ENCODE data around the gene CSH2.

Gene CSH2

DNA sequence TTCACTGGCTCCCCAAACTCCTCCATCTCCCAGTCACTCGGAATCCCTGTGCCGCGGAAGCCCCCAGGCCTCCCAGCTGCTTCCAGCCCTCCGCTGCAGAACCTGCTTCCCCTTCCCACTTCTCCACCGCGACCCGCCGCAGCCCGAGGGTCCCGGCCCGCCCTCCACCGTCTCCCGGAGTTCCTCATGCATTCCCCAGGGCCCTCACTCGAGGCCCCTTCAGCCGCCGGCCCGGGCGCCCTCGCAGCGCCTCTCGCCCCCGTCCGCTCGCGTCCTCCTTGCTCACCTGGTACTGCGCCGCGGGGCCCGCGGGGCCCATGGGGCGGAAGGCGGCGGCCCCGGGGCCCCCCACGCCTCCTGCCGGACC, 31.3 kb downstream of the CSH2 start:
- no peak for DNase-seq (ENCODE audit: low spot score)
- in situ Hi-C loops (cut with MboI; ENCODE audit: low pct_unique_long_range_greater_than_20kb, low sequenced_read_pairs, unreplicated experiment), result loop anchor here (25.0 kb wide), 1 partner anchor 405 kb away; the partner anchor contains the start of gene CYB561
- TF ChIP-seq, protein P1, sequence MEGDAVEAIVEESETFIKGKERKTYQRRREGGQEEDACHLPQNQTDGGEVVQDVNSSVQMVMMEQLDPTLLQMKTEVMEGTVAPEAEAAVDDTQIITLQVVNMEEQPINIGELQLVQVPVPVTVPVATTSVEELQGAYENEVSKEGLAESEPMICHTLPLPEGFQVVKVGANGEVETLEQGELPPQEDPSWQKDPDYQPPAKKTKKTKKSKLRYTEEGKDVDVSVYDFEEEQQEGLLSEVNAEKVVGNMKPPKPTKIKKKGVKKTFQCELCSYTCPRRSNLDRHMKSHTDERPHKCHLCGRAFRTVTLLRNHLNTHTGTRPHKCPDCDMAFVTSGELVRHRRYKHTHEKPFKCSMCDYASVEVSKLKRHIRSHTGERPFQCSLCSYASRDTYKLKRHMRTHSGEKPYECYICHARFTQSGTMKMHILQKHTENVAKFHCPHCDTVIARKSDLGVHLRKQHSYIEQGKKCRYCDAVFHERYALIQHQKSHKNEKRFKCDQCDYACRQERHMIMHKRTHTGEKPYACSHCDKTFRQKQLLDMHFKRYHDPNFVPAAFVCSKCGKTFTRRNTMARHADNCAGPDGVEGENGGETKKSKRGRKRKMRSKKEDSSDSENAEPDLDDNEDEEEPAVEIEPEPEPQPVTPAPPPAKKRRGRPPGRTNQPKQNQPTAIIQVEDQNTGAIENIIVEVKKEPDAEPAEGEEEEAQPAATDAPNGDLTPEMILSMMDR (IDR thresholded peaks at IDR 0.05; ENCODE audit: extremely low read depth, insufficient read depth, missing control alignments), result no peak

DNA sequence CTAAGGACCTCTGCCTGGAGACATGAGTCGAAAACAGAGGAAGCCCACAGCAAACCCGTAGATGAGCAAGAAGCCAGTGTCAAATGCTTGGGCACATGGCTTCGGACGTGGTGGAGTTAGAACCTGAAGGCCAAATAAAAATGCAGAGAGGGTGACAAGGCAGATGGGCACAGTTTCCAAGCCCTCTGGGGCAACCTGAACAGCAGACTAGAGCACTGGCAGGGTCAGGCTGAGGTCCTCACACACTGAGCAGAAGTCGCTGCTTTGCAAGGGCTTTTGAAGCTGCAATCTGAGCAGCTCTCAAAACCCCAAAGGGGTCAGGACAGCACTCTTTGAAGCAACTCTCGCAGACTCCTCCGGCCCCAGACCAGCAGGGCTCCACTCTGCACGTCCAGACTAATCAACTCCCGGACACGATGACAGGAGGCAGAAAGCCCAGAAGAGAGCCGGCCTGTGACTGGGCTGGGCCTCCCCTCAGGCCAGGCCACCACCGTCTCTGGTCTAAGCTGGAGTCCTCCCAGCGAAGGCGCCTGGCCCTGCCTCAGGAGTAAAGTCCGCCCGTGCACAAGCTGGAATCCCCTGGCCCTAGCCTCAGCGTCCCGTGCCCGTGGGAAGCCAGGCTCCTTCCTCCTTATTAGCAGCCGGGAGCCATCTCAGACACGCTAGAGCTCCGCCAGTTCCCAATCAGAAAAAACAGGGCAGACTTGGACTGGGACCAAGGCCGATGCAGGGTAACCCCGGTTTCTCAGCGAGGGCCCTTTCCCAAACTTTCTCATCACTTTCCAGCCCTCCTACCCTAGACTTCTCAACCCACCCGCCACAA, 31.9 kb downstream of the CSH2 start:
- DNase-seq (ENCODE audit: low spot score), result peak; percentile 40
- TF ChIP-seq, protein P1 (IDR thresholded peaks at IDR 0.05; ENCODE audit: extremely low read depth, insufficient read depth, missing control alignments), result no peak
- in situ Hi-C loops (cut with MboI; ENCODE audit: low pct_unique_long_range_greater_than_20kb, low sequenced_read_pairs, unreplicated experiment), result loop anchor here (25.0 kb wide), 1 partner anchor 404 kb away; the partner anchor contains the start of gene CYB561

DNA sequence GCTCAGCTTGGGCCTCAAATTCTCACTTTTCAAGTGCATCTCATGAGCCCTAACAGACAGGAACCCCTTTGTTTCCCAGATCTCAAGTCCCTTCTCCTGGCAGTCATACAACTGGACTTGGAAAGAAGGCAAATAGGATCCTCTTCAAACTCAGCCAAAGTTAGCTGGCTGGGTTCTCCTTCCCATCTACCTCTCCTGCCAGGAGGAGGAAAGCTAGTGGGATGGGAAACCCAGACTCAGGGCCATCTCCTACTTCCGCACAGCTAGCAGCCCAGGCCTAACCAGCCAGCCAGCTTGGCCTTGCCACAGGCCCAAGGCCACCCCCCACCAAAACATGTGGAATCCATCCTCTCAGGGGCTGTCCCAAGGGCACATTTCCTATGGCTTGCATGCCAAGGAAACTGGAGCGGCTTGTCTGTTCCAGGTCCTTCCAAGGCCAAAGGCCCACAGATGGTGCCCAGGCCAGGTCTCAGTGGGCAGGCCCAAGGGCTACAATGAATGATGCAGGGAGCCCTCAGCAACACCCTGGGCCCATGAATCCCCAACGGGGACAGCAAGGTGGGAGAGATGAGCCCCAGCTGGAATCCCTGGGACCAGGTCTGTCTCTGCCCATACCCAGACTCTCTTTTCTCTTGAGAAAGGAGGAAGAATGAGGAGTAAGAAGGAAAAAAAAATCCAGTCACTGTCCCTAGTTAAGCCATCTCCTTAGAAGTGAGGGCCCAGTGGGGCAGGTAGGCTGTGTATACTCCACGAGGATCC, 32.7 kb downstream of the CSH2 start:
- TF ChIP-seq, protein P1 (IDR thresholded peaks at IDR 0.05; ENCODE audit: extremely low read depth, insufficient read depth, missing control alignments), result no peak
- in situ Hi-C loops (cut with MboI; ENCODE audit: low pct_unique_long_range_greater_than_20kb, low sequenced_read_pairs, unreplicated experiment), result loop anchor here (25.0 kb wide), 1 partner anchor 403 kb away; the partner anchor contains the start of gene CYB561
- DNase-seq (ENCODE audit: low spot score), result no peak

DNA sequence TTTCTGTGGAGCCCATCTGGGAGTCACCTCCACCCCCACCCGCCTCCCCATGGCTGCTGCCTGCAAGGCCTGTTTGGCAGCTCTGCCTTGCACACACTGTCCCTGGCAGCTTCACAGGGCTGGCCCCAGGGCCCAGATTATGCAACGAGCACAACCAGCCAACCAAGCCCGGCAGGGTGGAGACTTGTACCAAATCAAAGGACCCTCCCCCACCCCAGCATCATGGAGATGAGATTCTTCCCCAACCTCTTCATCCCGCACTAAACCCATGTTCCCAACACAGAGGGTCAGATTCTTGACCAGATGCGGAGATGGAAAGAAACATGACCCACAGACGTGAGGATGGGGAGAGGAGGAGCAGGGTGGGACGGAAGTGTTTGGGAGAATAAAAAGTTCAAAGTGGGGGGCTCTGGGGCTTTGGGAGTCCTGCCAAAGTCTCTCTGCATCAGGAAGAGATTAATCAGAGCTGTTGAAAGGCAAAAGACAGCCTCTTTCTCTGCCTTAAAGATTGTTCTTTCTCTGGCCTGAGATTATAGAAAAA, 34.8 kb downstream of the CSH2 start:
- DNase-seq (ENCODE audit: low spot score), result no peak
- TF ChIP-seq, protein P1 (IDR thresholded peaks at IDR 0.05; ENCODE audit: extremely low read depth, insufficient read depth, missing control alignments), result no peak
- in situ Hi-C loops (cut with MboI; ENCODE audit: low pct_unique_long_range_greater_than_20kb, low sequenced_read_pairs, unreplicated experiment), result loop anchor here (25.0 kb wide), 1 partner anchor 401 kb away; the partner anchor contains the start of gene CYB561

- DNase-seq (ENCODE audit: low spot score), result no peak
- TF ChIP-seq, protein P1 (IDR thresholded peaks at IDR 0.05; ENCODE audit: extremely low read depth, insufficient read depth, missing control alignments), result no peak
- in situ Hi-C loops (cut with MboI; ENCODE audit: low pct_unique_long_range_greater_than_20kb, low sequenced_read_pairs, unreplicated experiment), result loop anchor here (25.0 kb wide), 1 partner anchor 401 kb away; the partner anchor contains the start of gene CYB561
These were observed 35.4 kb downstream of the CSH2 start for GRCh38 chr17:63837962-63838600.

DNA sequence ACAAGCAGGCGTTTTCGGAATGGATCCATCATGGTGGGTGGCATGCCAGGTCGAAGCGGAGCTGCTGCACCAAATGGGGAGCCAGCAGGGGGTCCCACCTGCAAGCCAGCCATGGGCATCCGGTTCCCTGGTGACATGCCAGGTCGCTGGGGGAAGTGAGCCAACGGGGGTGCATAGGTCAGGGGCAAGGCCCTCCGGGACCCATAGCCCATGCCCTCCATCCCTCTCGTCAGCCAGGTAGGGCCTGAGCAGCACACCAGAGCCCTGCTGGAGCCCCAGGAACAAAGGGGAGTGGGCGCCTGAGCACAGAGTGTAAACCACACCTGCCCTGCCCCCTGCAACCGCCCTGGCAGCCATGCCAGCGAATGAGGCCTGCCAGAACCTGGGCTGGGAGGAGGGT, 36.0 kb downstream of the CSH2 start:
- TF ChIP-seq, protein P1 (IDR thresholded peaks at IDR 0.05; ENCODE audit: extremely low read depth, insufficient read depth, missing control alignments), result no peak
- in situ Hi-C loops (cut with MboI; ENCODE audit: low pct_unique_long_range_greater_than_20kb, low sequenced_read_pairs, unreplicated experiment), result loop anchor here (25.0 kb wide), 1 partner anchor 400 kb away; the partner anchor contains the start of gene CYB561

More for the DNA sequence above, 36.0 kb downstream of the CSH2 start:
- DNase-seq (ENCODE audit: low spot score), result no peak
